Stomach (tissue), 9 donors: ENCODE measurements around the gene TSGA10. TPM values are rescaled to one million over a fixed set of nuclear protein-coding genes. Genes with fewer than 3 reads are reported as not detected.
A peak's percentile ranks its signal among the peaks of the same experiment; 100 is the strongest.
"Not testable (repeated sequence)": the region's sequence is repeated elsewhere in the genome, so short reads cannot be mapped to it uniquely, and the experiment has no call there.

Experiments used
- DNase-seq, 2 donors: peaks; one replicate each; pipeline versions ENCODE4 v3.0.0 to v3.0.0-alpha.2; 2013 to 2019
- H3K27ac ChIP-seq, 5 donors: fragments of 200-600 bp in 4 of 5; sonication (generic) in 4 of 5; one replicate each; pipeline ENCODE4 v1.5.1; 2013 to 2019; ENCODE audit warnings: mild to moderate bottlenecking in 1 of 5, moderate library complexity in 1 of 5
- H3K27me3 ChIP-seq, 3 donors: fragments of 200-600 bp; sonication (generic); one replicate each; pipeline ENCODE4 v1.5.1; 2017 to 2019; ENCODE audit warnings: mixed run types in 1 of 3
- H3K36me3 ChIP-seq, 4 donors: fragments of 200-600 bp; sonication (generic); 1 replicate in 3 of 4; 2 replicates in 1 of 4; pipeline ENCODE4 v1.5.1; 2016 to 2019
- H3K4me1 ChIP-seq, 4 donors: fragments of 200-600 bp; sonication (generic); one replicate each; pipeline ENCODE4 v1.5.1; 2016 to 2019
- H3K4me3 ChIP-seq, 4 donors: fragments of 200-600 bp; sonication (generic) in 3 of 4; one replicate each; pipeline ENCODE4 v1.5.1; 2016 to 2019; ENCODE audit warnings: mild to moderate bottlenecking in 1 of 4
- H3K9me3 ChIP-seq, 4 donors: fragments of 200-600 bp; sonication (generic); one replicate each; pipeline ENCODE4 v1.5.1; 2016 to 2019
- EP300 ChIP-seq: sonication (generic); formaldehyde crosslinking; IDR thresholded peaks from one replicate; pipeline ENCODE4 v1.6.1; 2017; ENCODE audit warnings: antibody characterized with exemption
- POLR2A ChIP-seq, 4 donors: fragments of 450-650 bp; IDR thresholded peaks; one replicate each; pipeline ENCODE4 v1.6.1; 2016; ENCODE audit warnings: antibody characterized with exemption in 4 of 4, control low read depth in 2 of 4, mild to moderate bottlenecking in 1 of 4, moderate library complexity in 1 of 4
- POLR2AphosphoS5 ChIP-seq, 3 donors: sonication (generic); formaldehyde crosslinking; IDR thresholded peaks; one replicate each; pipeline ENCODE4 v1.6.1; 2016; ENCODE audit warnings: antibody characterized with exemption in 3 of 3
- WGBS, 5 donors: extraction: QIAGEN DNeasy Blood & Tissue Kit in 3 of 5; methylation state at CpG; one replicate each; pipeline versions ENCODE4 v1.1.5 to v1.1.7; 2013 to 2018; 5-methylcytosine and 5-hydroxymethylcytosine counted together
- intact Hi-C: fragments of 100-400 bp; cut with DNase I; formaldehyde crosslinking; loops from one replicate; pipeline ENCODE4 v1.15.1; 2023; ENCODE audit warnings: low total_unique reads
- polyA plus RNA-seq, 3 donors: library from polyadenylated mRNA; stranded (reverse); fragments of 200-250 nt; gene quantifications; one replicate each; pipeline ENCODE4 v1.2.3, GENCODE V29; 2013
- total RNA-seq, 5 donors: library from RNA; depleted of rRNA; stranded (reverse); fragments of >200 nt; gene quantifications; one replicate each; pipeline versions ENCODE4 v1.1.0 to v1.2.3, GENCODE V29; 2014 to 2016
- TF ChIP-seq, protein P1 (sequence below), 7 experiments: fragments of 450-650 bp in 4 of 7; fragments of 200-600 bp in 3 of 7; sonication (generic) in 3 of 7; IDR thresholded peaks; one replicate each; pipeline ENCODE4 v1.5.1; 2016 to 2019; ENCODE audit warnings: antibody characterized with exemption in 7 of 7, control low read depth in 2 of 7, mild to moderate bottlenecking in 1 of 7
- donor health status: healthy with polysubstance abuse.
- donor health status: Bipolar disorder and iron deficiency.
- donor health status: healthy.

TSGA10 gene
- total and polyA plus RNA-seq, 8 donors = 1.3 to 19.3 (median 5.4) TPM

DNA sequence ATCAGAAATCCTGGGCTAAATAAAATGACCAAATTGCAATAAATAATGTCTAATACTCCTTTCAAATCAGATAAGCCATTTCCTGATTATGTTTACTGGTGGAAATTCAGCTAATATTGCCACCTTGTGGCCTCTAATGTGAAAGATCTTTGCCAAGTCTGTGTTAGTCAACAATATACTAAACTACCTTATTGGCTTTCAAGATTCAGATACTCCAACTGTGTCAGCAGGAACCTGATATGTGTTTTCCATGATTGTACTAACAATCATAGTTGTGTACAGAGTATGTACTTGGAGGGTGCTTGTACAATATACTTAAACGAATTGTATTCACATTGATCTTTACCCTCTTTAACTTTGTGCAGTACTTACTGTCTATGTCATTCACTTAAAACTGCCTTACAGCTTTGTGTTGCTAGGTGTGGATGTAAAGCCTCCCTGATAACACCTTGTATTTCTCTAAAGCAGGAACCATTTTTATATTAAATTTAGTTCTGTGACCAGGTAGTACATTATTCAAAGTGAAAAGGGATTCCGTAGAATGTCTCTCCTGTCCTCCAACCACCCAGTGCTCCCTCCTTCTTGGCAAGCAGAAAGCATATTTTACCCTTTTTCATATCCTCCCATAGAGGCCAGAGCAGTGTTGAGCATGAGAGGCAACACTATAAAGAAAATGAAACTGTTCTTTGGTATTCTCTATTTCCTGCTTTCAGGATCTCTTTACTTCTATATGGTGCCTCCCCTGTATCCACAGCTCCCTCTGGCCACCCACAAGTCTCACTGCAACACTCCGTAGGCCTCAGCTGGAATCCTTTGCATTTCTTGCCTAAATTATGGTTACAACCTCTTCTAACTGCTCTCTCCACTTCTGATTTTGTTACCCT, 88.4 kb downstream of the TSGA10 start:
- intact Hi-C loops = no loop called here
- 16 to 30% (median 26%) methylated on average over 3 of the region's 3 CpGs for WGBS, 5 donors
- H3K9me3 ChIP-seq = no peaks in the 10 kb centered on the region
- peak overlapping the region in 2 of 4 donors; percentile 13 to 27 for H3K4me3 ChIP-seq
- peaks cover 0 to 15% (median 14%) of the 10 kb centered on the region in 4 donors for H3K4me1 ChIP-seq
- H3K27ac ChIP-seq = peak overlapping the region; percentile 74 to 83 (median 81)
- TF ChIP-seq, protein P1, sequence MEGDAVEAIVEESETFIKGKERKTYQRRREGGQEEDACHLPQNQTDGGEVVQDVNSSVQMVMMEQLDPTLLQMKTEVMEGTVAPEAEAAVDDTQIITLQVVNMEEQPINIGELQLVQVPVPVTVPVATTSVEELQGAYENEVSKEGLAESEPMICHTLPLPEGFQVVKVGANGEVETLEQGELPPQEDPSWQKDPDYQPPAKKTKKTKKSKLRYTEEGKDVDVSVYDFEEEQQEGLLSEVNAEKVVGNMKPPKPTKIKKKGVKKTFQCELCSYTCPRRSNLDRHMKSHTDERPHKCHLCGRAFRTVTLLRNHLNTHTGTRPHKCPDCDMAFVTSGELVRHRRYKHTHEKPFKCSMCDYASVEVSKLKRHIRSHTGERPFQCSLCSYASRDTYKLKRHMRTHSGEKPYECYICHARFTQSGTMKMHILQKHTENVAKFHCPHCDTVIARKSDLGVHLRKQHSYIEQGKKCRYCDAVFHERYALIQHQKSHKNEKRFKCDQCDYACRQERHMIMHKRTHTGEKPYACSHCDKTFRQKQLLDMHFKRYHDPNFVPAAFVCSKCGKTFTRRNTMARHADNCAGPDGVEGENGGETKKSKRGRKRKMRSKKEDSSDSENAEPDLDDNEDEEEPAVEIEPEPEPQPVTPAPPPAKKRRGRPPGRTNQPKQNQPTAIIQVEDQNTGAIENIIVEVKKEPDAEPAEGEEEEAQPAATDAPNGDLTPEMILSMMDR (IDR thresholded peaks at IDR 0.05) = peak in 5 of 7 experiments; percentile 28 to 56 (median 51)
- TF ChIP-seq POLR2AphosphoS5 (IDR thresholded peaks at IDR 0.05) (peak in 1 of 3 donors; percentile 44), POLR2A (IDR thresholded peaks at IDR 0.05) (no peak), EP300 (no peak)
- H3K36me3 ChIP-seq = no peaks in the 10 kb centered on the region
- DNase-seq = peak; percentile 39 to 81
- no peaks in the 10 kb centered on the region for H3K27me3 ChIP-seq

DNA sequence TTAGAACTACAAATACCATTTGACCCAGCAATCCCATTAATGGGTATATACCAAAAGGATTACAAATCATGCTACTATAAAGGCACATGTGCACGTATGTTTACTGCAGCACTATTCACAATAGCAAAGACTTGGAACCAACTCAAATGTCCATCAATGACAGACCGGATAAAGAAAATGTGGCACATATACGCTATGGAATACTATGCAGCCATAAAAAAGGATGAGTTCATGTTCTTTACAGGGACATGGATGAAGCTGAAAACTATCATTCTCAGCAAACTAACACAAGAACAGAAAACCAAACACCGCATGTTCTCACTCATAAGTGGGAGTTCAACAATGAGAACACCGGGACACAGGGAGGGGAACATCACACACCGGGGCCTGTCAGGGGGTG, 105.6 kb downstream of the TSGA10 start:
- intact Hi-C loops, H3K4me3 ChIP-seq, H3K4me1 ChIP-seq, H3K27ac ChIP-seq, DNase-seq, H3K27me3 ChIP-seq, H3K36me3 ChIP-seq: not testable (repeated sequence)
- 93 to 98% (median 96%) methylated on average over 6 of the region's 6 CpGs for WGBS, 5 donors
- H3K9me3 ChIP-seq = peaks cover 0 to 14% (median 8%) of the 10 kb centered on the region in 4 donors

DNA sequence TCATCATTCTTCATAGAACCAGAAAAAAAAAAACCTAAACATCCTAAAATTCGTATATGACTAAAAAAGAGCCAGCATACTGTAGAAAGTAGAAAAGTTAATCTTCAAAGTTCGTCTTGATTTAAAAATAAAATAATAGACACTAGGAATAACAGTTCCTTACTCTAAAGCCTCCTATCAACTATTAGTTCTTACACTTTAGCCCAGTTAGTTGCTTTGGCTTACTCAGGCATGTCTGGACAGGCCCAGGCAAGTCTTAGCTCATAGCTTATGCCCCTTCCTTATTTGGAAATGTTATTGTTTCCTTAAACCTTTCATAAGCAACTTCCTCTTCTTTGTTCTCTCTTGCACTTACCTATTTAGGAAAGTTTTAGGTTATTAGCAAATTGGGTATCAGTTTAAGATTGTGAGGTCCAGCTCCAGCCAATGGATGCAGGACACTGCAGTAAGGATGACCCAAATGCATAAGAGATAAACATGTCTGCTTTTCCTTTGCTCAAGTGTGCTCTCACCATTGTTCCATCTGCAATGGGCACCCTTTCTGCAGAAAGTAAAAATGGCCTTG, 113.9 kb downstream of the TSGA10 start:
- H3K27ac ChIP-seq, H3K9me3 ChIP-seq, intact Hi-C loops, H3K27me3 ChIP-seq, H3K36me3 ChIP-seq, H3K4me3 ChIP-seq, H3K4me1 ChIP-seq, DNase-seq: not testable (repeated sequence)
- WGBS, 5 donors = 79 to 91% (median 85%) methylated on average over 2 of the region's 2 CpGs

DNA sequence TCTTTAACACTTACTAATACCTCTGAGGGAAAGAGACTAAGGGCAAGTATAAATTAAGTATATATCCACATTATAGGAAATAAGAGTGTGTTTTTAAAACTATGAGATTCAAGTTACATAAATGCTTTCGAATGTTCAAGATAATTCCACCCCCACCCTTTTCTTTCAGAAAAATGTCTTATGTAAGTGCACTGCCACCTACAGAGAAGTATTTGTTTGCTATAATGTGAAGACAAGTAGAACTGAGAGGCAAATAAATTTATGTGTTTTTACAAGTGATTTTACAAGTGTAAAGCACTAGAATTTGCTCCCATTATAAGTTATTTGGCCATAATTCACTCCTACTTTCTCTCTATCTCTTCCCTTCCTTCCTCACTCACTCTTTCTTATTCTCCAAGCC, 118.8 kb downstream of the TSGA10 start:
- Histone ChIP-seq H3K27ac (no peak overlapping the region), H3K4me1 (no peaks in the 10 kb centered on the region), H3K9me3 (no peaks in the 10 kb centered on the region), H3K4me3 (no peak overlapping the region), H3K27me3 (no peaks in the 10 kb centered on the region), H3K36me3 (no peaks in the 10 kb centered on the region)
- intact Hi-C loops = no loop called here
- WGBS, 5 donors = 23 to 64% (median 59%) methylated on average over 1 of the region's 1 CpG
- TF ChIP-seq EP300 (no peak), POLR2AphosphoS5 (IDR thresholded peaks at IDR 0.05) (no peak)
- TF ChIP-seq, protein P1 (IDR thresholded peaks at IDR 0.05) = no peak
- no peak for DNase-seq

DNA sequence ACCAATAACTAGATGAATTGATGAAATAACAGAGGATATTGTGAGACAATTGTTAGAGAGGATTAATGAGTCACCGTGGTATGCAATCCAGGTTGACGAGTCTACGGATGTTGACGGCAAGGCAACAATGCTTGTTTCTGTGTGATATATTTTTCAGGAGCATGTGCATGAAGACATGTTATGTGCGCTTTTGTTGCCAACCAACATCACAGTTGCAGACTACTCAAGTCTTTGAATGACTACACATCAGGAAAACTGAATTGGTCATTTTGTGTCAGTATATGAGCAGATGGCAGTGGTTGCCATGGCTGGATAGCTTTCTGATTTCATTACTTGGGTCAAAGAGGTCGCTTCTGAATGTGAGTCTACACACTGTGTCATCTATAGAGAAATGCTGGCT, 122.0 kb downstream of the TSGA10 start:
- no peak for TF ChIP-seq POLR2AphosphoS5 (IDR thresholded peaks at IDR 0.05)
- TF ChIP-seq POLR2A (IDR thresholded peaks at IDR 0.05) = no peak
- TF ChIP-seq, protein P1 (IDR thresholded peaks at IDR 0.05) = no peak
- TF ChIP-seq EP300 = no peak
- Histone ChIP-seq H3K27ac (no peak overlapping the region), H3K9me3 (no peaks in the 10 kb centered on the region), H3K27me3 (no peaks in the 10 kb centered on the region), H3K4me3 (no peak overlapping the region), H3K4me1 (no peaks in the 10 kb centered on the region), H3K36me3 (no peaks in the 10 kb centered on the region)
- no peak for DNase-seq
- WGBS, 5 donors = 82 to 92% (median 88%) methylated on average over 6 of the region's 6 CpGs
- intact Hi-C loops = no loop called here
